ENCODE results near the gene IPO9.

The IPO9 gene

GRCh38 chr1:201885531-201886075, 56.6 kb downstream of the IPO9 start:
- H3K27me3 ChIP-seq (ENCODE audit: insufficient read depth, low read length, poor library complexity), result peaks cover 26% of the 10 kb centered on the region
- H2AFZ ChIP-seq (ENCODE audit: low read depth, low read length), result no peak overlapping the region
- no peaks in the 10 kb centered on the region for H3K79me2 ChIP-seq (ENCODE audit: insufficient read depth, low read length)
- H3K9ac ChIP-seq (ENCODE audit: low read depth, low read length), result no peak overlapping the region
- no peak overlapping the region for H3K4me2 ChIP-seq (ENCODE audit: insufficient read depth, low read length)
- no peak overlapping the region for H3K27ac ChIP-seq (ENCODE audit: low read length)
- no peaks in the 10 kb centered on the region; the same call in 1 of the 2 replicates for H4K20me1 ChIP-seq (ENCODE audit: insufficient read depth, low read length)
- H3K36me3 ChIP-seq (ENCODE audit: insufficient read depth, low read length), result no peaks in the 10 kb centered on the region
- no peak for DNase-seq
- H3K4me3 ChIP-seq (ENCODE audit: low read depth in 1 of 2, low read length in 2 of 2), result no peak overlapping the region
- H3K9me3 ChIP-seq (ENCODE audit: insufficient read depth, low read length, severe bottlenecking), result no peaks in the 10 kb centered on the region
- TF ChIP-seq CTCF (IDR thresholded peaks at IDR 0.05; ENCODE audit: borderline replicate concordance, extremely low read depth, low read length, poor library complexity, severe bottlenecking) (no peak), EZH2 (IDR thresholded peaks at IDR 0.05; ENCODE audit: borderline replicate concordance, low read depth, low read length, severe bottlenecking) (no peak)
- ATAC-seq (ENCODE audit: insufficient read depth, low read depth), result no peak
- no peaks in the 10 kb centered on the region for H3K4me1 ChIP-seq (ENCODE audit: insufficient read depth, low read length)

DNA sequence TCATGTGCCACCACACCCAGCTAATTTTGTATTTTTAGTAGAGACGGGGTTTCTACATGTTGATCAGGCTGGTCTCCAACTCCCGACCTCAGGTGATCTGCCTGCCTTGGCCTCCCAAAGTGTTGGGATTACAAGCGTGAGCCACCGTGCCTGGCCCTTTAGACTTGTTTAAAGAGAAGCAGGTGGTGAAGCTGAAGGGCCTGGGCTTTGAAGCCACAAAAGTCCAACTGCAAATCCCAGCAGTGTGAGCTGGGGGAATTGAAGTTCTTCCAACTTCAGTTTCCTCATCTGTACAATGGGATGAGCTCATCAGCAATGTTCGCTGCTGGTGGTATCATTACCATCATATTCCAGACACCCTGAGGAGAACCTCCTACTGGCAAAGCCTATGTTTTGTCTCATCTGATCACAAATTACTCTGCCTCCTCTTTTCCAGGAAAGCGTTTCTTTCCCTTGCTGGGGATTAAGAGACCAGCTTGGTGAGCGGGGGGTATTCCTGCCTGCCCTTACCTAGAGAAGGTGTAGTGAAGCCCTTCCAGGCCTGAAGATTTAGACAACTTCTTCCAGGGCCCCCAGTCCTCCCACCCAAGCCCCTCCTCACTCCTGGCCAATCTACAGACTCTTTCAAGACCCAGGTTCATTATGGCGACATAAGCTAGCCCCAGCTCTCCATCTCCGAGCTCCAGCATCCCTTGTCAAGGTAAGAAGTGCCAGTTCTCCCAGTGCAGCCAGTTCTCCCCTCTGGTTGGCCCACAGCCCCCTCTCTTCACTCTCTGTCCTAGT, 57.3 kb downstream of the IPO9 start:
- Histone ChIP-seq H3K4me2 (ENCODE audit: insufficient read depth, low read length) (no peak overlapping the region), H4K20me1 (ENCODE audit: insufficient read depth, low read length) (no peaks in the 10 kb centered on the region; the same call in 1 of the 2 replicates), H3K36me3 (ENCODE audit: insufficient read depth, low read length) (no peaks in the 10 kb centered on the region), H3K4me1 (ENCODE audit: insufficient read depth, low read length) (no peaks in the 10 kb centered on the region), H3K27ac (ENCODE audit: low read length) (no peak overlapping the region), H2AFZ (ENCODE audit: low read depth, low read length) (no peak overlapping the region), H3K9ac (ENCODE audit: low read depth, low read length) (no peak overlapping the region), H3K27me3 (ENCODE audit: insufficient read depth, low read length, poor library complexity) (peaks cover 26% of the 10 kb centered on the region), H3K79me2 (ENCODE audit: insufficient read depth, low read length) (no peaks in the 10 kb centered on the region), H3K4me3 (ENCODE audit: low read depth in 1 of 2, low read length in 2 of 2) (no peak overlapping the region), H3K9me3 (ENCODE audit: insufficient read depth, low read length, severe bottlenecking) (no peaks in the 10 kb centered on the region)
- ATAC-seq (ENCODE audit: insufficient read depth, low read depth), result no peak
- no peak for DNase-seq
- TF ChIP-seq EZH2 (IDR thresholded peaks at IDR 0.05; ENCODE audit: borderline replicate concordance, low read depth, low read length, severe bottlenecking) (no peak), CTCF (IDR thresholded peaks at IDR 0.05; ENCODE audit: borderline replicate concordance, extremely low read depth, low read length, poor library complexity, severe bottlenecking) (no peak)

DNA sequence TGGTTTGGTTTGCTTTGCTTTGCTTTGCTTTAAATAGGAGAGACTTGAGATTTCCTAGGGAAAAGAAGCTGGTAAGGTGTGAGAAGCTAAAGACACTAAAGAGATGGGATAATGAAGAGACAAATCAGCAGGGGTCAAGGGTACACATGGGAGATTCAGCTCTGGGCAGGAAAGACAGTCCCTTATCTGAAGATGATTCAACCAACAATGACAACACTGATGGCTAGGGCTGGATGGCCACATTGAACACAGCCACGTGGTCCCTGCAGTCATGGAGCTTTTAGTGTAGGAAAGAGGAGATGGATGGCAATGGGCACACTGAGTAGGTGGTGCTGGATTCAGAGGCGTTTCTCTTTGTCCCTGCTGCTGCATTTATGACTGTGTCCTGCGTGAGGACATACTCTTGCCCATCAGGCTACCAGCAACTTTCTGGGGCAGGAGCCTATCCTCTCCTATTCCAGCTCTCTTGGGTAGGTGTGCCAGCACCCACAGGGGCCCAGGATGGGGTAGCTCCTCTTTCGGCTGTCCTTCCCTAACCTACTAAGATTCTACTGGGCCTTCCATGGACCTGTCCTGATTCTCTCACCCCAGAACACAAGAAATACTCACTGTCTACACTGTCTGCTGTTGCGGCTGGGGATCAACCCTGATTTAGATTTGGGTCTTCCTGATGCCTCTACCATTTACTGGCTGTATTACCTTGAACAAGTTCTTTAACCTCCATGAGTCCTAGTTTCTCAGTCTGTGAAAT, 58.3 kb downstream of the IPO9 start:
- no peaks in the 10 kb centered on the region for H3K79me2 ChIP-seq (ENCODE audit: insufficient read depth, low read length)
- peaks cover 27% of the 10 kb centered on the region for H3K27me3 ChIP-seq (ENCODE audit: insufficient read depth, low read length, poor library complexity)
- H3K9me3 ChIP-seq (ENCODE audit: insufficient read depth, low read length, severe bottlenecking), result no peaks in the 10 kb centered on the region
- H3K9ac ChIP-seq (ENCODE audit: low read depth, low read length), result no peak overlapping the region
- H3K36me3 ChIP-seq (ENCODE audit: insufficient read depth, low read length), result no peaks in the 10 kb centered on the region
- H3K4me3 ChIP-seq (ENCODE audit: low read depth in 1 of 2, low read length in 2 of 2), result no peak overlapping the region
- no peak overlapping the region for H2AFZ ChIP-seq (ENCODE audit: low read depth, low read length)
- TF ChIP-seq EZH2 (IDR thresholded peaks at IDR 0.05; ENCODE audit: borderline replicate concordance, low read depth, low read length, severe bottlenecking) (no peak), CTCF (IDR thresholded peaks at IDR 0.05; ENCODE audit: borderline replicate concordance, extremely low read depth, low read length, poor library complexity, severe bottlenecking) (no peak)
- no peak overlapping the region for H3K27ac ChIP-seq (ENCODE audit: low read length)
- no peak for DNase-seq
- no peaks in the 10 kb centered on the region; the same call in 1 of the 2 replicates for H4K20me1 ChIP-seq (ENCODE audit: insufficient read depth, low read length)
- no peak for ATAC-seq (ENCODE audit: insufficient read depth, low read depth)
- no peak overlapping the region for H3K4me2 ChIP-seq (ENCODE audit: insufficient read depth, low read length)
- no peaks in the 10 kb centered on the region for H3K4me1 ChIP-seq (ENCODE audit: insufficient read depth, low read length)

All from DND-41 (cell line).